ENCODE data around the gene OAS2. TPM values are rescaled to one million over a fixed set of nuclear protein-coding genes. Genes with fewer than 3 reads are reported as not detected.

OAS2 gene
- total and polyA plus RNA-seq, 2 of the 8 experiments (the other 6 are each of a cell fraction or from before 2014, with no cell fraction given): 0.06 TPM; not detected in 1

- peaks cover 0 to 10% (median 10%) of the 10 kb centered on the region in 4 experiments; a peak in 6 of 7 replicates for H3K27me3 ChIP-seq (replicated peaks in 1 of 4; ENCODE audit: control insufficient read depth in 3 of 4, extremely low read depth in 1 of 4, insufficient read depth in 3 of 4, low read length in 3 of 4)
- H2BK120ac ChIP-seq (replicated peaks; ENCODE audit: low read depth, low read length): no peak overlapping the region
- no peak overlapping the region for H3K4me3 ChIP-seq (ENCODE audit: extremely low read depth in 1 of 4, insufficient read depth in 2 of 4, low read depth in 3 of 4, low read length in 4 of 4)
- 84% methylated on average over 10 of the region's 10 CpGs; no CpG with 5 or more reads in 1 of the 2 experiments for WGBS, 2 experiments (ENCODE audit: extremely low coverage in 1 of 2, insufficient coverage in 1 of 2, insufficient read length in 1 of 2, insufficient replicate concordance in 2 of 2, low coverage in 1 of 2, low lambda C conversion rate in 2 of 2, missing lambda C conversion rate in 1 of 2)
- H3K14ac ChIP-seq (ENCODE audit: insufficient read length): no peak overlapping the region
- H3K4me2 ChIP-seq (ENCODE audit: insufficient read depth in 1 of 2, low read depth in 2 of 2, low read length in 2 of 2): no peak overlapping the region
- TF ChIP-seq KDM1A (IDR thresholded peaks at IDR 0.05; ENCODE audit: borderline replicate concordance, low read length) (peak; percentile 84; the same call in 1 of the 2 replicates), RBBP5 (IDR thresholded peaks at IDR 0.05; ENCODE audit: borderline replicate concordance, low read depth, low read length) (no peak)
- H3K23ac ChIP-seq (ENCODE audit: insufficient read length): no peak overlapping the region
- no peak overlapping the region for H3K56ac ChIP-seq (replicated peaks; ENCODE audit: insufficient read length, low read depth, low read length)
- H3K36me3 ChIP-seq (ENCODE audit: control insufficient read depth in 2 of 4, insufficient read depth in 4 of 4, low read length in 3 of 4): no peaks in the 10 kb centered on the region
- ChIA-PET CTCF (ENCODE audit: partially characterized antibody) (interaction anchor here (1.0 to 12.0 kb wide), 4 partner anchors 11 to 35 kb away, joined by 3 to 96 read pairs (median 8); no protein-coding TSS in a partner anchor), POLR2A (ENCODE audit: partially characterized antibody) (no interaction called here)
- no peaks in the 10 kb centered on the region for H3K9me3 ChIP-seq (ENCODE audit: insufficient read depth in 2 of 2, low read depth in 1 of 2, low read length in 1 of 2)
- H2BK12ac ChIP-seq (ENCODE audit: low read depth, low read length): no peak overlapping the region
- H2AFZ ChIP-seq (ENCODE audit: low read length): no peak overlapping the region
- H2BK5ac ChIP-seq (ENCODE audit: low read depth, low read length): no peak overlapping the region
- H3K23me2 ChIP-seq (ENCODE audit: low read depth, low read length): peaks cover 15% of the 10 kb centered on the region; the same call in 1 of the 2 replicates
- H3K4ac ChIP-seq (replicated peaks; ENCODE audit: insufficient read length, low read depth, low read length): no peak overlapping the region
- no peak overlapping the region for H4K91ac ChIP-seq (replicated peaks; ENCODE audit: insufficient read length, low read length)
- FAIRE-seq: no peak
- H4K5ac ChIP-seq (ENCODE audit: insufficient read length, low read depth, low read length): no peak overlapping the region
- H4K20me1 ChIP-seq (replicated peaks in 1 of 2; ENCODE audit: control insufficient read depth in 1 of 2, insufficient read depth in 2 of 2, low read length in 2 of 2): peaks cover 0 to 5% of the 10 kb centered on the region in 2 experiments
- H3K79me1 ChIP-seq (ENCODE audit: low read depth, low read length): no peaks in the 10 kb centered on the region
- no peak overlapping the region for H3K18ac ChIP-seq (ENCODE audit: extremely low read depth, low read length)
- no peak overlapping the region for H2BK20ac ChIP-seq (ENCODE audit: low read length)
- 0 out of 2 replicates have a peak overlapping the region, but pooled peaks have one; percentile 39 for H2AK5ac ChIP-seq (ENCODE audit: low read depth, low read length)
- H4K8ac ChIP-seq (ENCODE audit: extremely low read depth, insufficient read depth, low read length): no peak overlapping the region
- H3K9ac ChIP-seq (replicated peaks in 1 of 4; ENCODE audit: extremely low read depth in 1 of 4, low read depth in 3 of 4, low read length in 3 of 4): no peak overlapping the region
- H3K79me2 ChIP-seq (ENCODE audit: control insufficient read depth in 1 of 2, insufficient read depth in 2 of 2, low read length in 2 of 2): no peaks in the 10 kb centered on the region
- H3K27ac ChIP-seq (ENCODE audit: low read depth, low read length): no peak overlapping the region
- DNase-seq (ENCODE audit: low read depth in 1 of 2, low spot score in 2 of 2): no peak
- H3K4me1 ChIP-seq (replicated peaks in 1 of 4; ENCODE audit: control insufficient read depth in 3 of 4, insufficient read depth in 4 of 4, low read length in 3 of 4): peaks cover 0 to 20% (median 12%) of the 10 kb centered on the region in 4 experiments; a peak in 6 of 7 replicates
- H2BK15ac ChIP-seq (ENCODE audit: low read length): peak overlapping the region; percentile 5; the same call in 1 of the 2 replicates
These were observed 82.9 kb downstream of the OAS2 start for GRCh38 chr12:113061061-113061694.
